ENCODE results near the gene PTPRM.

The PTPRM gene

DNA sequence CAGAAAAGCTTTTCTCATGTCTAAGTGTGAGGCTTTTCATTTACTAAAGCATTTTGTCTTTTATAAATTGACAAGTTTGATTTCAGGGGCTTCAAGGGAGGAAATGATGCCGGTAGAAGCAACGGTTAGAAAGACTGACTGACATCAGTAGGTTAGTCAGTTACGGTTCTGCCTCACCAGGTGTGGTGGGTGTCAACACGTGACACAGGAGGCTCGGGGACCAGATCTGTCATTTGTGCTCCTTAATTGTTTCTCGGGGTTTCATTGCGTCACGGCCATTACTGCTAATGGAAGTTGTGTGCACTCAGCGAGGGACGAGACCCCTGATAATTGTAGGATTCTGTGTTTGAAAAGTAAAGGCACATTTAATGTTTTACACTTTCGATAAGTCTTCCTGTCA, 18.9 kb upstream of the PTPRM start:
- Histone ChIP-seq H3K27ac (ENCODE audit: low read depth, low read length) (no peak overlapping the region), H3K79me2 (ENCODE audit: control insufficient read depth, low read length) (no peaks in the 10 kb centered on the region), H3F3A (ENCODE audit: control insufficient read depth, insufficient read depth) (no peaks in the 10 kb centered on the region), H4K20me1 (ENCODE audit: control insufficient read depth, insufficient read depth, low read depth, low read length) (no peaks in the 10 kb centered on the region), H3K9me3 (ENCODE audit: control insufficient read depth, insufficient read depth, low read length) (no peaks in the 10 kb centered on the region; the same call in 1 of the 2 replicates), H3K4me1 (ENCODE audit: control insufficient read depth, low read length) (no peaks in the 10 kb centered on the region), H3K36me3 (ENCODE audit: control insufficient read depth, low read length) (no peaks in the 10 kb centered on the region), H3K4me3 (ENCODE audit: low read length) (no peak overlapping the region), H3K4me2 (ENCODE audit: low read length) (no peak overlapping the region), H3K9me2 (replicated peaks; ENCODE audit: control insufficient read depth, low read length) (no peaks in the 10 kb centered on the region), H3K27me3 (ENCODE audit: control insufficient read depth, low read length) (no peaks in the 10 kb centered on the region)
- TF ChIP-seq EZH2phosphoT487 (IDR thresholded peaks at IDR 0.05; ENCODE audit: borderline replicate concordance, low read length): no peak

DNA sequence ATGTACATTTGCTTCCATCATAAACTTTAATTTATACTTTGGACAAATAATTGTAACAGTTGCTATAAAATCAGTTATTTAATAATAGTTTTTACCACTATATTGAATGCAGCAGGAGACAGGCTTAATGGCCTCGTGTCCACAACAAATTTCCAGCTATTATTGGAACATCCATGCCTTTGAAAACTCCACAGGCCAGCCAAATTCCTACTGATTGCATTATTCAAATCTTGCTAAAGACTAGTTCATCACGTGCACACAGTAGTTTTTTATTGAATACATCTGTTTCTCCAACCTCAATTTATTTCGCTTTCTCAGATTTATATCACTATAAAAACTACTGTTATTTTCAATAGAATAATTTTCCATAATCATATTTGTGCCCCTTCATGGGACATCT, 18.4 kb upstream of the PTPRM start:
- no peaks in the 10 kb centered on the region for H3K4me1 ChIP-seq (ENCODE audit: control insufficient read depth, low read length)
- TF ChIP-seq CTCF (IDR thresholded peaks at IDR 0.05; ENCODE audit: low read depth, low read length, poor library complexity, severe bottlenecking): no peak
- no peak for TF ChIP-seq EZH2phosphoT487 (IDR thresholded peaks at IDR 0.05; ENCODE audit: borderline replicate concordance, low read length)
- no peaks in the 10 kb centered on the region for H4K20me1 ChIP-seq (ENCODE audit: control insufficient read depth, insufficient read depth, low read depth, low read length)
- H3K9me2 ChIP-seq (replicated peaks; ENCODE audit: control insufficient read depth, low read length): no peaks in the 10 kb centered on the region
- no peaks in the 10 kb centered on the region for H3K79me2 ChIP-seq (ENCODE audit: control insufficient read depth, low read length)
- no peaks in the 10 kb centered on the region for H3K36me3 ChIP-seq (ENCODE audit: control insufficient read depth, low read length)
- no peak overlapping the region for H3K27ac ChIP-seq (ENCODE audit: low read depth, low read length)
- H3K4me3 ChIP-seq (ENCODE audit: low read length): no peak overlapping the region
- H3F3A ChIP-seq (ENCODE audit: control insufficient read depth, insufficient read depth): no peaks in the 10 kb centered on the region
- H3K27me3 ChIP-seq (ENCODE audit: control insufficient read depth, low read length): no peaks in the 10 kb centered on the region
- H3K4me2 ChIP-seq (ENCODE audit: low read length): no peak overlapping the region
- no peaks in the 10 kb centered on the region; the same call in 1 of the 2 replicates for H3K9me3 ChIP-seq (ENCODE audit: control insufficient read depth, insufficient read depth, low read length)

- no peak overlapping the region for H3K27ac ChIP-seq (ENCODE audit: low read depth, low read length)
- TF ChIP-seq EZH2phosphoT487 (IDR thresholded peaks at IDR 0.05; ENCODE audit: borderline replicate concordance, low read length): no peak
- TF ChIP-seq CTCF (IDR thresholded peaks at IDR 0.05; ENCODE audit: low read depth, low read length, poor library complexity, severe bottlenecking): no peak
- H3K4me1 ChIP-seq (ENCODE audit: control insufficient read depth, low read length): no peaks in the 10 kb centered on the region
- H4K20me1 ChIP-seq (ENCODE audit: control insufficient read depth, insufficient read depth, low read depth, low read length): no peaks in the 10 kb centered on the region
- no peak overlapping the region for H3K4me3 ChIP-seq (ENCODE audit: low read length)
- no peaks in the 10 kb centered on the region for H3F3A ChIP-seq (ENCODE audit: control insufficient read depth, insufficient read depth)
- H3K79me2 ChIP-seq (ENCODE audit: control insufficient read depth, low read length): no peaks in the 10 kb centered on the region
- no peaks in the 10 kb centered on the region for H3K9me2 ChIP-seq (replicated peaks; ENCODE audit: control insufficient read depth, low read length)
- no peak overlapping the region for H3K4me2 ChIP-seq (ENCODE audit: low read length)
- H3K9me3 ChIP-seq (ENCODE audit: control insufficient read depth, insufficient read depth, low read length): no peaks in the 10 kb centered on the region; the same call in 1 of the 2 replicates
- H3K36me3 ChIP-seq (ENCODE audit: control insufficient read depth, low read length): no peaks in the 10 kb centered on the region
- H3K27me3 ChIP-seq (ENCODE audit: control insufficient read depth, low read length): no peaks in the 10 kb centered on the region
These were observed 9.1 kb upstream of the PTPRM start for GRCh38 chr18:7557973-7558372.

DNA sequence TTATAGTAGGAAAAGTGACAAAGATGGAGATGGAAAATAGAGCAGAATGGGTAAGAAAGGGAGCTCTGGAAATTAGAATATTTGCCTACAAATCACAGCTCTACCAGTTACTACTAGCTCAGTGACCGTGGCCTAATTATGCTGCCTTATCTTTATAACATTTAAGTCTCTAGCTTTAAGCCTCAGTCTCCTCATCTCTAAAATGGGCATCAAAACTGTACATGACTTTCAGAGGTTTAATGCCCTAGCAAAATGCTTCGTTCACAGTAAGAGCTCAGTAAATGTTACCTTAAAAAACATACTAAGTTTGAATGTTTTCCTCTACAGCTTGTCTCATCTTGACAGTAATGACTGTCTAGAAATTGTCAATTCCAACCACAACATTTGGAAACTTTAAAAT, 8.3 kb upstream of the PTPRM start:
- Histone ChIP-seq H3K9me3 (ENCODE audit: control insufficient read depth, insufficient read depth, low read length) (no peaks in the 10 kb centered on the region; the same call in 1 of the 2 replicates), H3K36me3 (ENCODE audit: control insufficient read depth, low read length) (no peaks in the 10 kb centered on the region), H3K27ac (ENCODE audit: low read depth, low read length) (no peak overlapping the region), H4K20me1 (ENCODE audit: control insufficient read depth, insufficient read depth, low read depth, low read length) (no peaks in the 10 kb centered on the region), H3K9me2 (replicated peaks; ENCODE audit: control insufficient read depth, low read length) (no peaks in the 10 kb centered on the region), H3K79me2 (ENCODE audit: control insufficient read depth, low read length) (no peaks in the 10 kb centered on the region), H3F3A (ENCODE audit: control insufficient read depth, insufficient read depth) (no peaks in the 10 kb centered on the region), H3K27me3 (ENCODE audit: control insufficient read depth, low read length) (no peaks in the 10 kb centered on the region), H3K4me2 (ENCODE audit: low read length) (no peak overlapping the region), H3K4me3 (ENCODE audit: low read length) (no peak overlapping the region), H3K4me1 (ENCODE audit: control insufficient read depth, low read length) (no peaks in the 10 kb centered on the region)
- TF ChIP-seq CTCF (IDR thresholded peaks at IDR 0.05; ENCODE audit: low read depth, low read length, poor library complexity, severe bottlenecking): no peak
- no peak for TF ChIP-seq EZH2phosphoT487 (IDR thresholded peaks at IDR 0.05; ENCODE audit: borderline replicate concordance, low read length)
